ENCODE results near the gene TMEM132C.

TMEM132C gene

DNA sequence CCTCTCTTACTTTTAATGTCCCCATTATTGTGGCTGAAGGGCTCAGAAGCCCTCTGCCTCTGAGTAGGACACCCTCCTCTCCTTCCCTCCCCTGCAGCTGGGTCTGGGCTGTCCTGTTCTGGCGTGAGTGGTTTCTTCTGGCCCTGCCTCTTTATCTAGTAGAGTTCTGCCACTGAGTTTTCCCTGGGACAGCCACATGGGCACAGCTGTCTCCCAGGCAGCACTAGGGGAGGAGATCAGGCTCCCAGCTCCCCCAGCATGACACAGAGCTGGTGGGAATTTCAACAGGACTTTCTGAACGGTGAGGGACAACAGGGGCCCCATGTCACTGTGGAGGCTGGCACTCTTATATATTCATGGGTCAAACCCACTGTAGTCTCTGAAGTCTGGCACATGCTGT is 21.4 kb downstream of the TMEM132C start:
- DNase-seq = no peak

DNA sequence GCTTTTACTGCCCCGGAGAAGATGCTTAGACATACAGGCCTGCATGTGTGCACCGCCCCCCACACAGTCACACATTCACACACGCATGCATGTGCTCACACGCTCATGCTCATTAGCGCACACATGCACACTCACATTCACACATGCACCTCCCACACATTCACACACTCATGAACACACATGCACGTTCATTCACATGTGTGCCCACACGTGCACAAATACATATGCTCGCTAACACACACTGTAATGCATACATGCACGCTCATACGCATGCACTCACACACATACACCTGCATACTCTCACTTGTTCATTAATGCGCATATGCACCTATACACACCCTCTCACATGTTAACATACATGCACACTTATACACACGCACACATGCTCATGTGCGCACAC is 21.9 kb downstream of the TMEM132C start:
- DNase-seq = no peak

DNA sequence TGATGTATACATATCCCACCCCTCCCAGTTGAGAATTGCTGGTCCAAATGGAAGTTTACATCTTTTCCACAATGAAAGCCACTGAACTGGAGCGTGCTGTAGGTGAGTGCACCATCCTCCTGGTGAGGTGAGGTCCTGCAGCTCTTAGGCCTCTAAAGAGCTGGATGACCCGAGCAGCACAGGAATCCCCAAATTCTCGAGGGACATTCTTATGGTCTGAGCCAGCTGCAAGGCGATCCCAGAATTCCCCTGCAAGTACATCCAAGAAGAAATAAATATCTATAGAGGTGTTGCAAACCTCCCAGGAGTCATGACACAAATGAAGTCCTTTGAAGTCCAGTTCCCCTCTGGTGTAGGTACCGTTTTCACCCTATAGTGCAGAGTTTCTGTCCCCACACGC is 24.0 kb downstream of the TMEM132C start:
- DNase-seq = no peak

DNA sequence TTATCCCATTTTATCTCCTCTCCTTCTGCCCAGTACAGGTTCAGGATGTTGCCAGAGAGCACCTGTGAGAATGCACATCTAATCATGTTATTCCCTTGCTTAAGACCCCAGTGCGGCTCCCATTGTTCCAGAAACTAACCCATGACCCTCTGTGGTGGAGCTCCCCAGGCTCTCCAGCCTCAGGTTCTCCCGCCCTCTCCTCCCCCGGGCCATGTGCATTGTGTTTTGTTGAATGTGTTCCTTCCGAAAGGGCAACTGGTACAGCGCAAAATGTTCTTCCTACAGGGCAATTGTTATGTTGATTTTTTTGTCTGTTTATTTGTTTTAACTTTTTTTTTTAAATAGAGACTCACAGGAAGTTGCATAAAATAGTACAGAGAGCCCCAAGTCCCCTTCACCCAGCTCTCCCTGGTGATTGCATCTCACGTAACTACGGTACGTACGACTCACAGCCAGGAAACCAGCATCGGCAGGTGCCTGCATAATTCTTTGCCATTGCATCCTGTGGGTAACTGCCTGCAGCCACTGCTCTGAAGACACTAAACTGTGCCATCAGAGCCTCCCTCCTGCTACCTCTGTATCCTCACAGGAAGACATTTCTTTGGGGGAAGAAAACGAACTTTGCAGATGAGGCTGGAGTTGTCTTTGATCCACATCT is 31.2 kb downstream of the TMEM132C start:
- no peak for DNase-seq

DNA sequence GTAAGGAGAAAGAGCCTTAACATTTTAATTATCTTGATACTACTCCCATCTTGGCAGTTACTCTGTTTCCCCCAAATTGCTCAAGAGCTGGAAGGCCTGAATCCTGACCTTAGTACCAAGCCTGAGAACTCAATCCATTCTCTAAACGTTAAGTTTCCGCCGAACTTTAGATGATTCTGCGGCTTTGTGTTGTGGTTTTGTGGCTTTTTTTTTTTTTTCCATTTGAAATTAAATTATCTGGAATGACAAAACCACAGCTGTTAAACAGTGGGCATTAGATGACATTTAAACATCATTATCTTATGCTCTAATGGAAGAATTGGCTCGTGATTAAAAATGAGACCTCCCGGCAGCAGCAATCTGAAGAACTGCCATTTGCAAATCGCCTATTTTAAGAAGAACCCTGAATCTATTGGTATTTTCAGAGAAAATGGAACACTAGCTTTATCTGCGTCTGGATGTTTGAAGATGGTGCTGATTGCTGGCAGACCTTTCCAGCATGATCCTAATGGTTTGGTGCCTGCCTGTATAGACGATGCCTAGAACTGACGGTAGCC is 38.4 kb downstream of the TMEM132C start:
- DNase-seq = no peak

DNA sequence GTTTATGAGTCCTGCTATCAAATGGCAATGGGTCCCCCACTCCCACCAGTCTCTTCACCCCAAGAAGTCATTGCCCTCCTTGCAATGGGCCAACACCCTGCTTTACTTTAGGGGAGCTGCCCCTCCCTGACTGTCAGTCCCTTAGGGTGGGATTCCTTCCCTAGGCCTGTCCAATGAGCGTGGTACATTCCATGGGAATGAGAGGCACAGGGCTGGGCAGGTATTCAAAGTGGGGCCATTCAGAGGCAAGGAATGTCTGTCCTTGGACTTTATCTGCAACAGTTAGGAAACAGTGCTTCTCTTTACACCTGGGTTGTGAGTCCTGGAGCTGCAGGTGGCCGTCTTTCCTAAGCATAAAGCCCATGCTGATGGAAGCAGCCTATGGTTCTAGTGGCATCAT is 40.8 kb downstream of the TMEM132C start:
- DNase-seq = no peak

DNA sequence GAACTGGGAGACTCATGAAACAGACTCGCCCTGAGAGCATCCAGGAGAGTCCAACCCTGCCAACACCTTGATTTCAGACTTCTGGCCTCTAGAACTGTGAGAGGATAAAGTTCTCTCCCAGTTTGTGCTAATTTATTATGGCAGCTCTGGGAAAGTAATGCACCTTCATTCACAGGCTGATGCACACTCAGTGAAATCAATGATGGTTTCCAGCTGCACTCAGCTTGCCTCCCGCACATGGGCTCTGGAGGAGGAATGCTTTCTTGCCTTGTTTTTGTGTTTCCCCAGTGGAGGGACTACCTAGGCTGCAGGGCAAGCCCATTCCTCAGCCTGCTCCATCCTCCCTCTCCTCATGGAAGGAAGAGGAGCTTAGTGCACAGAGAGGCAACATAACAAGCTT is 45.7 kb downstream of the TMEM132C start:
- DNase-seq = no peak

DNA sequence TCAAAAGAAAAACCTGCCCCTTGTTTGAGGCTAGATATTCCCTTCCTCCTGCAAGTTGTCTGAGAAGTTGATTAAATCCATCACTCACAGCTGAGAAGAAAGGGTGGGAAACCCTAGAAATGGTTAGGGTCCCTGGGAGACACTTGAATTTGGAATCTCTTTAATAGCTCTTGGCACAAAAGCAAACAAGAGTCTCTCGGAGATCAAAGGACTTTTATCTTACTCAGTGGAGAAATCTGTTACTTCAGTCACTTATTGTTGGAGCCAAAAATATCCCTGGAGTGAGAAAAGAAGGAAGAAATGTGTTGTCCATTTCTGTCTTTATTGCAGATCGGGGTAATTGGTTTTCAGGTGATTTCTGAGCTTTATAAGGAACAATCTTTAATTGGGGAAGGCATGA is 47.0 kb downstream of the TMEM132C start:
- no peak for DNase-seq

DNA sequence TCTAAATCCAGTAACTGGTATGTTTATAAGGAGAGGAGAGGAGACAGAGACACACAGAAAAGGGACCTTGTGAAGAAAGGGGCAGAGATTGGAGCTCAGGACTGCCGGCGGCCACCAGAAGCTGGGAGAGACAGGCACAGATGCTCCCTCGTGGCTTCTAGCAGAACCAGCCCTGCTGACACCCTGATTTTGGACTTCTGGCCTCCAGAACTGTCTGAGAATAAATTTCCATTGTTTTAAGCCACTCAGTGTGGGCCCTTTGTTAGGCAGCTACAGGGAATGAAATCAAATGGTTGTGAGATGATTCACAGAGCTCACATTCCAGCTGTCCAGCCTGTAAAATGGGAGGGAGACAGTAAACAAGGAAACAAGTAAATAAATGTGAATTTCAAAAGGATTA is 47.6 kb downstream of the TMEM132C start:
- DNase-seq = peak in 15 of 56 donors; percentile 6 to 44 (median 21)

DNA sequence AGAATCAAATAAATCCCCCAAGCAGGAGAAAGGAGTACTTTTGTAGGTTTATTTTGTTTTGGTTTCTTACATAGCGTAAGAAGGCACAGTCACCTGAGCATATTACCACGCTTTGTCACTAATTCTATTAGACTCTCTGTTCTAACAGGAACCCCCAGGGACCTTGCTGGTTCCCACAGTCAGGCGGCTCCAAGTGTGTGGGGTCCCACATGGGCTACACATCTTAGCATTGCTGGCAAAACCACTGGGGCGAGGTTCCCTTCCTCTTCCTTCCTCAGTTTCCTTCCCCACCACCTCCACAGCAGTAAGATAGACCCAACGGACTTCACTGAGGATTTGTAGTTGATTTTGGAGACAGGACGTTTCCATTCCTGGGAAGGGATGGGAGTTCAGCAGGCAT is 49.1 kb downstream of the TMEM132C start:
- no peak for DNase-seq

DNA sequence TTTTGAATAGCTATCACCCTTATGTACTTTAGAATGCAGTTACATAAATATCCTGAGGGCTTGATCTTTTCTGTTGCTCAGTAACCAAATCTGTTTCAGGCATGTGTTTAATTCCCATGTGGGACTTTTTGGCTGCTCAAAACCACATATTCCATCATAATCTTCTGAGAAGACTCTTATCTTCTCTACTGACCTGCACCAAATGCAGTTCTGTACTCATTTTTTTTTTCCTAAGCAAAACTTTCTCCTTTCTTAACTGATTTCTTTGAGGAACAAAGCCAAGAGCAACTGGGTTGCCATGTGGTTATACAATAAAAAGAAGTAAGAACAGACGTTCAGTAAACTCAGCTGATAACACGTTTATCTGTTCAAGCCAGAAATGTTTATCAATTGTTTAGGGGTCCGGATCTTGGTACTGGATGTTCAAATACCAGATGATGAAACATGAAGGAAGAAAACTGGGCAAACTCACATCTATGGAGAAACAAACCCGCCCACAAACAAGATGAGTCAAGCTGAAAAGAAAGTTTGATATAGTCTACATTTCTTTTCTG is 50.1 kb downstream of the TMEM132C start:
- peak in 1 of 56 donors; percentile 26 for DNase-seq

DNA sequence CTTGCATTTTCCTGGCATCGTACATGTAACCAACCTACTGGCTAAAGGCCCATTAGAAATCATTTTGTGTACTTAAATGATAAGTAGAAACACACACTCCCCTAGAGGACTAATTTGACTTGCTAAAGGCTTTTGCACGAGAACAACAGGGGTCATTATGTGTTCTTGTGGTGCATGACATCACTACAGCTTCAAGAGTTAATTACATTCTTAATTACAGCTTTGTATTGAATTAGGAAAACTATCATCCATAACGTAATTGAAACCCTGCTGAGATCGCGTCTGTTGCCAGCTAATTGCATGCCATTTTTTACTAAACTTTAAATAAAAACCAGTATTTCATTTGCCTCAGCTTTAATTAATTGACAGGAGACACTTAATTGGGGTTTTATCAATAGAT is 51.4 kb downstream of the TMEM132C start:
- DNase-seq = no peak

DNA sequence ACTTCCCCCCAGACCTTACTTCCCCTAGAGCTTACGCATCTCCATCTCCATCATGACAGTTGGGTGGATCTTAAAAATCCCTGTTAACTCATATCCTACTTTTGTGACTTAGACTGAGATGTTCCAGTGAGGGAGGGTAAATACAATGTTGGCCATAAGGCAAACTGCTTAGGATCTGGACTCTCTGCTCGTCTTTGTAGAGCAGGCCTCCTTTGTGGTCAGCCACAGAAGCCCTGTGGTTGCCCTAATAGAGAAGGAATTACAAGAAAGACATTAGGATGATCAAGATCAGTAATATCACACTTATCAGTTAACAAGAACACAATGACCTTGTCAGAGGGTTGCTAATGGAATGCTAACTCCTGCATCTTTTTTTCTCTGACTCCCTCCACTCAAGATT is 52.0 kb downstream of the TMEM132C start:
- no peak for DNase-seq

DNA sequence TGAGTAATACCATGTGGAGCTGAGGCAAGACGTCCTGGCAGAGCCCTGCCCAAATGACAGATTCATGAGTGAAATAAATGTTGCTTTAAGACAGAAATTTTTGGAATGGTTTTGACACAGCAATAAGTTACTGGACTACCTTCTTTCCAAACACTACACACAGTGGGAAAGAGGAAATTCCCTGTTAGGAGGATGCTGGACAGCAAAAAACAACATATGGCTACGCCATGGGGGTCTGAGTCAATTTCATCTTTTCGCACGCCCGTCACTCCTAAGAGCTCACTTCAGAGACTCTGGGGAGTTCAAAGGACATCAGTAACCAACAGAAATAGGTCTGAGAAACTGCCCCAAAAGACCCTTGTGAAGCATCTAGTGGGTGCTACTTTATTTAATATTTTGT is 55.4 kb downstream of the TMEM132C start:
- no peak for DNase-seq

DNA sequence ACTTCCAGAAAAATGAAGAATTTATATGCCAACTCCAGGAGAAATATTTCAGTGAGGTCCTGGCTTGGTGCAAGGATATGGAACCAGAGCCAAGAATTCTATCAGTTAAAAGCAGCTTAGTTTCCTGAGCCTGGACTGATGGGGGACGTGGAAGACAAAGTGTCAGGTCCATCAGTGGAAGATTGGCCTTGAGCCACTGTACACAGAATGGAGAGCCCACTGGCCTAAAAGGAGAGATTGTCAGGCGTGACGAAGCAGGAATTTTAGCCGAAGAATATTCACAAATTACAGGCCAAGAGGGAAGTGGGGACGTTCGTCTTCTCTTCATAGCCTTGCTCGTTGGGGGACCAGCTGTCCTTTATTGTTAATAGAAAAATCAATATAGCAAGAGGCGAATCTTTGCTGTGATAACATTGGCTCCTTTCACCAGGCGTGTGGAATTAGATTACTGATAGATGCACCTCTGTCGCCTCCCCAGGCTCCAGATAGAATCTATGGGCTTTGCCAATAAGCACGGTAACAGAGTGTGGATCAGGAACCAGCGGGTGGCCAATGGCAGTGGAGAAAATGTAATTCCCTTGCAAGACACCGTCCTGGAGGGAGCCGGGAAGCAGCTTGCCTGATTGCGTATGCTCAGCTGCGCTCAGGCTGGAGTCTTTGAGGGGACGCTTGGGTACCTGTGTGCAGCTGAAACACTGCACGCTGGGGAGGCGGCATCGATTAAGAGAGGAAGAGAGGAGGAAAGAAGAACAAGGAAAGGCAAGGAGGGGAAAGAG is 56.4 kb downstream of the TMEM132C start:
- DNase-seq = no peak

DNA sequence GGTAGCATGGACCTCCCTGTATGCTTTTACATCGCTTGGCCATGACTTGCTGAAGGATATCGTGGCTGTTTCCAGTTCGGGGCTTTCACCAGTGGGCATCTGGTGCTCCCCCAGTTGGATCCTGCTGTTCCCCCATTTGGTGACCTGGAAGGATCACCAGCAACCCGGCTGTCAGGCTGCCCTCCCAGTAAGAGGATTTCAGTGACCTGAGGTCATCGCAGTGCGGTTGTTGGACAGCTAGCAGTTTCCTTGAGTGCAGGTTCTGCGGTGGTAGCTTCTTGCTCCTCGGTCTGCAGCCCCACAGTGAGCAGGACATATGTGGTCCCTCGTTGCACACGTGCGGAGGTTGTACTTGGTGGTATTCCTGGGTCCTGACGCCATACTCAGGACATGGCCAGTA is 58.7 kb downstream of the TMEM132C start:
- DNase-seq = no peak

DNA sequence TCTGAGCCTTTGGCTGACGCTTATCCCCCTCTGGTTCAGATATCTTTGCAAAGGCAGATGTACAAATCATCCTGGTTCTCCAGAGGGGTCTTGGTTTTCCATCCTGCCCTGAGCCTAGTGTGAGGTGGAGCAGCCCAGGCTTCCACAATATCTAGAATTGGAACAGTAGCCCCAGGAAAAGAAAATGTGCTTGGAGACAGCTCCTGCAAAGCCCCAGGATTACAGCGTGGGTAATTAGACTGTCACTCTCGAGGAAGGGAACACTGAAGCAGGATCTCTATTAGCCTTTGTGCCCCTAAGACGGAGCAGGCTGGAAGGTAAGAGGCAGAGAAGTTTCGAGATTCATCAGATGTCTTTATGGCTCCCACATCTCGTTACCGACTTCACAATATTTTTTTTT is 59.4 kb downstream of the TMEM132C start:
- no peak for DNase-seq

DNA sequence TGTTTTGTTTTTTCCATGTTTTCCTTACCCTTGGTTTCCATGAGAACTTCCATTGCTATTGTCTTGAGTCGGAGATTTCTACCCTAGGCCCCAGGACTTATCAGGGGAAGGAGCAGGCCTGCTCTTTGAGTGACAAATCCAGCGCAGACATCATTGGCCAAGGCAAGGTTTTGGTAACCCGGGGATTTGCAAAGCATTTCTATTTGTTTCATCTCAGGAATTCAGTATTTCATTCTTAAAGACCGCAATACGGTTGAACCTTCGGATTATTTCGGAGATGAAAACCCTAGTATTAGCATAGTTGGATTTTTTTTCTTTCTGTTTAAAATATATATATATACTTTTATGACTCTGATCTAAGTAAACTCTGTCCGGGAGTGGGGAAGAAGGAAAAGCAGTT is 62.0 kb downstream of the TMEM132C start:
- DNase-seq = no peak

DNA sequence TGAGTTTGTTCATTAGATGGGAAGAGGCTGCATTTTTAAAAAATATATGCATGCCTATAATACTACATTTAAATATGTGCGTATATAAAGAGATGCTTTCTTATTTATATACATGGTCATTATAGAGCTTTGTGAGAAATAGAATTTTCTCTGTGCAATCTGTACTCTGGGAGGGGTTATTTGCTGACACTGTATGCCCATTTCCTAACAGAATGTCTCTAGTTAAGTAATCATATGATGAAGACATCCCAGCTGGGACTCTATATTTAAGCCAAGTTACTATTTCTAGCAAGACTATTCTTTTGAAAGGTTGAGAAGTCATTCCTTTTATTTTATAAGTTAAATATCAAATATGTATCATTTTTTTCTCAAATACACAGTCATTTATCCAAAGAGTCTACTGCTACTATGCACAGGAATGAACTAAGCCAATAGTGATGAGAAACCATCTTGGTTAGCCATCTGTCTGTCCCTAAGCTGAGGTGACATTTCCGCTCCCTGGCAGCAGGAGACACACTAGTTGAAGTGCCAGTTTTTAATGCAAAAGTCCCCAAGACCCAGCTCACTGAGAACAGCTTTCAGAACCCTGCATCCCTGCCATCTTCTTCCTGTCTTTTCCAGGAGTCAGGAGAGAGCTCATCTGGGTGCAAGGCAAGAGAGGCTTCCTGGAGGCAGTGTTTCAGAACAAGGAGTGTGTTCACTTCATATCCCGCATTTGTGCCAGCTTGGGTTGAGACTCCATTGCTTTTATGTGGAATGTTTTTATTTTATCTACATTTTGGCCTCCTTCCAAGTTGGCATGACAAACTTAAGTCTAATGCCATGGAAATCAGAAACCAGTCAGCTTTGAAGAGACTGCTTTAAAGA is 69.5 kb downstream of the TMEM132C start:
- DNase-seq = no peak

DNA sequence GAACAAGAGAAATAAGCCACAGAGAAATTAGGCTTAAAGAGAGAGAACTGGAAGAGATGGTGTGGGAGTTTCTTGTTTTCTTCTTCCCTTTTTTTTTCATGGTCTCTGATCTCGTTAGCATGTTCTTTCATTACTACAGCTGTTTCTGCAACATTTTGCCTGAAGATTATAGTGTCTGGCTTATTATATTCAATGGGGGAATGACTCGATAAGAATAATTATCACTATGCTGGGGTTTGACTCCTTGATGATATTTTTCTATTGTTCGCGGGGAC is 70.0 kb downstream of the TMEM132C start:
- DNase-seq = no peak

DNA sequence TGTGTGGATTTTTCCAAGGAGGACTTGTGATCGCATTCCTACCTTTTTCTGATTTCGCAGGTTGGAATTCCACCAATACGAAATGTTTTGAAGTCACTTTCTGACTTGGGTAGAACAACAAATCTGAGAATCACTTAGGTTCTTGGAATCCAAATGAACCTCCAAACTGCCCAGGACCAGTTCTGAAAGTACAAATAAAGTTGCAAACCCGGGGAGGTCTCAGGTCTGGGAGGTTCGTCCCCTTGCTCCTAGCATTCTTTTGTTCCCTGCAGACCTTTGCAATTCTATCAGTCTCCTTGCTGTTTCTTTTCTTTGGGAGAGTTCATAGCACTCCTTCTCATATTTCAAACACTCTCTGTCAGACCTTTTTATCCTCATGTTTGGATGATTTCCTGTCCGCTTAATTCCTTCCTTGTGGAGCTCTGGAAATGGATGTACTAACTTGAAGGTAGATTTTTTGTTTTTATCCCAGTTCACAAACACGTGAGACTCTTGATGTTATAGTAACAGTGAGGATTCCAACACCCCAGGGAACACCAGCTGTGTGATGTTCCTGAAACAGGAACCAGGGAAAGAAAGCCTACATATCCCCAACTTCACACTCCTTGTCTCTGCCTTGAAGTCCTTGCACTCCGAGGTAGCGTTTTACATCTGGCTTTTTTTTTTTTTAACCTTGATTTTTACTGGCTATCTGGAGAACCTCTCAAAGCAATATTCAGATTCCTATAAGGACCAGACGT is 70.6 kb downstream of the TMEM132C start:
- no peak for DNase-seq

Measured in amygdala (tissue), 56 donors.